ENCODE results near the gene CROCC2.

The CROCC2 gene

DNA sequence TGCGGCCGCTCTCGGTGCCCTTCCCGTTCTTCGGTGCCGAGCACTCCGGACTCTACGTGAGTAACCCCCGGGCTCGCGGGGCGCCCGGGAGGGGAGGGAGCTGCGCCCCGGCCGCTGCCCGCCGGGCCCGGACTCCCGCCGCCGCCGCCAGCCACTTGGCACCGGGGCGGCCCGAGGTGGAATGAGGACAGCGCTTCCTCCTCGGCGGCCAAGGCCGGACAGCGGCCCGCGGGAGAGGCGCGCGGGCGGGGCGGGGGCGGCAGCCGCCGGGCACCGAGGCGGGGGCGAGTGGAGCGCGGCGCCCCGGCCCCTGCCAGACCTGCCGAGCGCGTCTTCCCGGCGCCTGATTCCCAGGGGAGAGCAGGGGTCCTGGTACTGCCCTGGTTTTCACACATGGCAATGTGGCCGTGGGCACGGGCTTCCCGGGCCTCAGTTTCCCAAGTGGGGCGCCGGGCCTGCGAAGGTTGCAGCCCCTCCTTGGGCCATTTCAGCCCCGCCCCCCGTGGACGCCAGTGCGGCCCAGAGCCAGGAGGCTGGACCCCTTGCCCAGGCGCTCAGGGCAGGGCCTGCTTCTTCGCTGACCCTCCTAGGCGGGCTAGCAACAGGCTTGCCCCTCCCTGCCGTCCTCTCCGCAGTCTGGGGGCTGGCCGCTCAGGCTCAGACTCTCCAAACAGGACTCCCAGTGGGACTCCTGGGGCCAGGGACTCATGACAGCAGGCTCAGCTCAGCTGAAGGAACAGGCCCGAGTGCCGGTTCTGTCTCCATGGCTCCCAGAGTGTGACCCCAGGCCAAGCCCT lies 93.1 kb downstream of the CROCC2 start:
- in situ Hi-C loops (cut with HindIII; ENCODE audit: low pct_ligation_motif_present, low pct_unique_long_range_greater_than_20kb, low sequenced_read_pairs) = no loop called here
- DNase-seq = no peak

DNA sequence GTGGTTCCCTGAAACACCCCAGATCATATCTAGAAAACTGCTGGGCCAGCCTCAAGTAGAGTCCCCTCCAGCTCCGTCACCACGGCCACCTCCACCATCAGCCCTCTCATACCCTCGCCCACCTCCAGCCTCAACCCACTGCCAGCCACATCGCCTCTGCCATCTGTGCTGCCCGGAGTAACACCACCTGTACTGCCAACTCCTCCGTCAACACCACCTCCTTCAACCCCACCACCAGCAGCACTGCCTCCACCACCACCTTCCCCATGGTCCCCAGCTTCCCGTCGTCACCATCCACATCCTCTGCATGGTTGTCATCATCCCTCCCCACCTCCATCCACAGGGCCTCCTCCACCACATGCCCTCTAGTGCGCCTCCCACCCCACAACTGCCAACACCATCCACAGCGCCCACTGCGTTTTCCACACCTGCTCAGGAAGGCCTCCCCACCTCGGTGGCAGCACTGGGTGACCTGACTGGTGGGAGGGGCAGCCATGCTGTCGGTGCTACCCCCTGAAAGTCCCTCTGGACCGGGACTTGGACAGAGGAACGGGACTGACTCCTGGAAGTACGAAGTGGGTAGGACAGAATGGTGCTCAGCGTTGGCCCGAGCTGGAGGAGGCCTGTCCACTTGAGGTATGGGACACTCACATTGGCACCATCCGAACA lies 93.9 kb downstream of the CROCC2 start:
- in situ Hi-C loops (cut with HindIII; ENCODE audit: low pct_ligation_motif_present, low pct_unique_long_range_greater_than_20kb, low sequenced_read_pairs) = no loop called here
- DNase-seq = no peak

DNA sequence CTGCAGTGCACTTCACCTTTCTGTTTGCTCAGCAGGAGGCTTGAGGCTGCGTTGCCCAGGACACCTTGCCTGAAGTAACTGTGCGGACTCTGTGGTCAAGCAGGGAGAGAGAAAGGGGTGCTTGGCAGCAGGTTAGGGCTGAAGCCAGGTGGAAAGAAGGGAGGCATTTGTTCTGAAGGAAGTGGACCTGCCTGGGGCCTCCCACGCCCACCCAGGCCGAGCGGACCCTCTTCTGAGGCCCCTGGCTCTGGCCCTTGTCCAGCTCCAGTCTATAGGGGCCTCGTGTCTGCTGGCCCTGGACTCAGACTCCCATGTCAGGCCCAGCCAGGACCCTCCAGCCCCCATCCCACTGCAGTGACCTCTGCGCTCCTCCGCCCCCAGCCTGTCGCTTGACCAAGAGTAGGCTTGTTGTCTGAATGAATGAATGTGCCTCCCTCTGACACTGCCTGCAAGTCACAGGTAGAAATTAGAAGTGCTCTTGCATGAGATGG lies 94.7 kb downstream of the CROCC2 start:
- DNase-seq = no peak
- in situ Hi-C loops (cut with HindIII; ENCODE audit: low pct_ligation_motif_present, low pct_unique_long_range_greater_than_20kb, low sequenced_read_pairs) = no loop called here

DNA sequence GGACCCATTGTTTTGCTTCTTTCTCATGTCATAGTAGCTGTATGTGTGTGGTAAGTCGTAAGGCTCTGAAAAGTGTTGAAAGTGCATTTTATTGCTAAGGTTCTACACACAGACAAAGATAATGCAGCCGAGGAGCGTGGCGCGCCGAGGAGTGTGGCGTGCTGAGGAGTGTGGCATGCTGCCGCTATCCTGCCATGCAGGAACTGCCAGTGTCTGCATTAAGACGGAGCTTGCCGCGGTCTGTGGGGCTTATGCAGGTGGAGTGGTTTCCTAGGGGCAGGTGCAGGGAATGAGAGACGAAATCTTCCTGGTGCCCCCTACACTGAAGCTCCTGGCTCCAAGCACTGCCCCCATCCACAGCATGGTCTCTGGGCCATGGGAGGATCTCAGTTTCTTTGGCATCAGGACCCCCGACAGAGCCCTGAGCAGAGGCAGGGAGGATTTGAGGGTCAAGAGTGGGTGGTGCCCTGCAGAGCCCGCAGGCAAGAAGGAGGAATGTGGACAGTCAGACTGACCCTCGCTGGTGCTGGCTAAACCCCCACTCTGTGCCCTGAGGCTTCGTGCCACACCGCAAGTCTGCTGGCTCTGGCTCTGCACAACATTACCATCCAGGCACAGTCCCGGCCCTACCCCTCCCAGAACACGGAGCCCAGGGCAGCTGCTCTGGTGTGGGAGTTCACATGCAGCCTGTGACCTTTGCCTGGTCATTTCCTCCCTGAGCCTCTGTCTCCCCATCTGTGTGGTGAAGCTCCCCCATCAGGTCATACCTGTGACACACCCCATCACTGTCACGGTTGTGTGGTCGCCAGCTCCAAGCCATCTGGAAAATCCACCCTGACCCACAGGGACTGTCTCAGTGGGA lies 95.5 kb downstream of the CROCC2 start:
- DNase-seq = no peak
- in situ Hi-C loops (cut with HindIII; ENCODE audit: low pct_ligation_motif_present, low pct_unique_long_range_greater_than_20kb, low sequenced_read_pairs) = no loop called here

DNA sequence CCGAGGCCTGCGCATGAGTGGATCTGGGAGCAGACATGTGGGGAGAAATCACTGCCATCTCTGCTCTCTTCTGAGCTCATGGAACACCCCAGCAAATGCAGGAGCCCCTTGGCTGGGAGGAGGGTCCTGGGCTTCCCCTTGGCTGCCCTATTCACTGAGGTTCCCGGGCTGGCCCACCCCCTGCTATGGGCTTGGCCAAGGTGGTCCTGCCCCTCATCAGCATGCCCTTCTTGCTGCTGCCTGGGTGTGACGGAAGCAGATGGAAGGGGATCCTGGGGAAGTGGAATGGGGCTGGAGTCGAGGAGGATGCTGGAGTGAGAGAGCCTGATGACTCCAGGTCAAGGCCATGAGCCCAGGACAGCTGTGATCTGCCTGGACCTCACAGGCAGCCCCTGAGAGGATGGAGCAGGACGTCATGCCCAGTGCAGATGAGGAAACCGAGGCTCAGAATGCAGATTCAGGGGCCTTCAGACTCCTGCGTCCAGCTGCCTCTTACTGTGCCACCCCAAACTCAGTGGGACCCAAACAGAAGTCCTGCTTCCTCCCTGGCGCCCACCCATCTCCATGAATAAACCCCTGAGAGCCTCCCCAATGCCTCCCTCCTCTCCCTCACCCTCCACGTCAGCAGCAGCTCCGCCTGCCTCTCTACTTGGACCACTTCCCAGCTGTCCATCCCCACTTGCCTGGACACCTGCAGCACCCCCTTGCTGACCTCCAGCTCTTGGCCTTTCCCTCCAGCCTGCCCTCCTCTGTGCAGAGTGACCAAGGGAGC lies 96.3 kb downstream of the CROCC2 start:
- DNase-seq = no peak
- in situ Hi-C loops (cut with HindIII; ENCODE audit: low pct_ligation_motif_present, low pct_unique_long_range_greater_than_20kb, low sequenced_read_pairs) = no loop called here

DNA sequence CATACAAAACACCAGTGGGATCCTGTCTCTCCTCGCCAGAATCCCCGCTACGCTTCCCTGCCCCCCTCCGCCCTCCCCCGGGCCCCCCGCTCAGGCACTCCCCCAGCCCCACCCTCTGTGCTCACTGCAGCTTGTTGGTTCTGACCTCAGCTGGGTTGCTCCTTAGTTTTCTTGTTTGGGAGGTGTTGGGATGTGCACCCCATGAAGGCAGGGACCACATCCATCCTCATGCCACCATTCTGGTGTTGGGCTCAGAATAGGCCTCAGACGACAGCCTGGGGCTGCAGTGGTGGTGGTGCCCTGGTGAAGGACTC lies 96.9 kb downstream of the CROCC2 start:
- in situ Hi-C loops (cut with HindIII; ENCODE audit: low pct_ligation_motif_present, low pct_unique_long_range_greater_than_20kb, low sequenced_read_pairs) = no loop called here

DNA sequence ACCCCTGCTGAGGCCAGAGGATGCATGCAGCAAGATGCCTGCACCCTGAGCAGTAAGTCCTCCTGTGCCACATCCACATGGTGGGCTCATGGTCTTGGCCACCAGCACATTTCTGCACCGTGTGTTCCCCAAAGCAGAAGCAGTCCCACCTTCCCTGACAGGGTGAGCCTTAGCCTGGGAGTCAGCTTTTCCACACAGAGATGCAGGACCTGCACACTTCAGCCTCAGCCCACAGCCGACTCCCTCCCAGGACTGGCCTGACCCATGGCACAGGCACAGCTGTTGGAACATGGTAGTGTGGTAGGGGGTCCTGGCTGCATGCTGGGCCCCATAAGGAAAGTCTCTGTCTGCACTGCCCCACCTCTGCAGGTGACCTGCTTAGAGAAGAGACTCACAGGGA lies 97.2 kb downstream of the CROCC2 start:
- DNase-seq = no peak
- in situ Hi-C loops (cut with HindIII; ENCODE audit: low pct_ligation_motif_present, low pct_unique_long_range_greater_than_20kb, low sequenced_read_pairs) = no loop called here

More for the DNA sequence above, 96.9 kb downstream of the CROCC2 start:
- no peak for DNase-seq

DNA sequence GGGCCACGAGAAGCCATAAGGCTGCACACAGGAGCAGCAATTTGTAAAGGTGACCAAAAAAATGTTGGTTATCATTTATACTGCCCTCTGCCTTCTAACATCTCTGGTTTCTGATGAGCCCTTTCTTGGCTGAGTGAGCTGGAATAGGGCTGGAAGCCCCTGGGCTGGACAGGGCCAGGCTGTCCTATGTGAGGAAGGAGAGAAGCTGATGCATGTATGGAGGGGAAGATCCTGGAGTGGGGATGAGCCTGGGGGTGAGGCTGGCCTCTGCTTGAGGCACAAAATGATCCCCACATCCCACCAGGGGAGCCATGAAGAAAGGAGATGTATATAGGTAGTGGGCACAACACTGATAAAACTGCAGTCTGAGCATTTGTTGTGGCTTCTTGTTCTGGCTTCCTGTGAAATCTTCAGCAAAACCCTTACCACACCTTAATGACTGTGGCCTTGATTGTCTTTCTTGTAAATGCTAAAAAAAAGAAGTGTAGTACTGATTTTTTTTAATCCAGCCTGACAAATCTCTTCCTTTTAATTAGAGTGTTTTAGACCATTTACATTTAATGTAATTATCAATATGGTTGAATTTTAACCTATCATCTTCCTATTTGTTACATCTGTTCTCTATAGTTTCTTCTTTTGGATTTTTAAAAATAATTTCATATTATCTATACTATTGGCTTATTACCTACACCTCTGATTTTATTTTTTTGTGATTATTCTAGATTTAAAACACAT lies 97.9 kb downstream of the CROCC2 start:
- in situ Hi-C loops (cut with HindIII; ENCODE audit: low pct_ligation_motif_present, low pct_unique_long_range_greater_than_20kb, low sequenced_read_pairs) = no loop called here

DNA sequence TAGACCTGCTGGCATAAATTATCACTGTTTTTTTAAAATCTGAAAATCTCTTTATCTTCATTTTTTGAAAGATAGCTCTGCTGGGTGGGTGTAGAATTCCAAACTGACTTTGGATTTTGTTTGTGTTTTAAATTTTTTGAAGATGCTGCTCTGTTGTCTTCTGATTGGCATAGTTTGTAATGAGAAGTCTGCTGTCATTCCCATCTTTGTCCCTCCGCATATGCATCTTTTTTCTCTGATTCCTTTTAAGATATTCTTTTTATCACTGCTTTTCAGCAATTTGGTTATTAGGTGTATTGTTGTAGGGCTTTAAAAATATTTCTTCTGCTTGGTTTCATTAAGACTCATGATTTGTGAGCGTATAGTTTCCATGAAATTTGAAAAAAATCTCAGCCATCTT lies 99.4 kb downstream of the CROCC2 start:
- in situ Hi-C loops (cut with HindIII; ENCODE audit: low pct_ligation_motif_present, low pct_unique_long_range_greater_than_20kb, low sequenced_read_pairs) = no loop called here
- no peak for DNase-seq

More for the DNA sequence above, 97.9 kb downstream of the CROCC2 start:
- DNase-seq = no peak

DNA sequence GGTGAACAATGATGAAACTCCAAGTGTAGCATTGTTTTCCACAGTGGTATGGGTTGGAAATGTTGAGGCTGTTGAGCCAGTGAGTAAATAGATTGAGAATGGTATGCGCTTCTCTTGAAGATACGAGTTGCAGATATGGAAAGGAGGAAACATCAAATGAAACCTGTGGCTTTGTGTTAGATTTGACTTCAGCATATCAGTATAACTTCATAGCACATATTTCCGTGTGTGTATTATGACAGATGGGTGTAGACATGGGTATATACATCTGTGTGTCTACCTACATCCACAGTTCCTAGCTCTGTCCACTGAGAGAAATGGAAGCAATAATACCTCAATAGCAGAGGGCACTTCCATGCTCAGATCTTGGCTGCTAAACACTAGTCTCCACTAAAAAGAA lies 100.3 kb downstream of the CROCC2 start:
- DNase-seq = no peak
- in situ Hi-C loops (cut with HindIII; ENCODE audit: low pct_ligation_motif_present, low pct_unique_long_range_greater_than_20kb, low sequenced_read_pairs) = no loop called here

DNA sequence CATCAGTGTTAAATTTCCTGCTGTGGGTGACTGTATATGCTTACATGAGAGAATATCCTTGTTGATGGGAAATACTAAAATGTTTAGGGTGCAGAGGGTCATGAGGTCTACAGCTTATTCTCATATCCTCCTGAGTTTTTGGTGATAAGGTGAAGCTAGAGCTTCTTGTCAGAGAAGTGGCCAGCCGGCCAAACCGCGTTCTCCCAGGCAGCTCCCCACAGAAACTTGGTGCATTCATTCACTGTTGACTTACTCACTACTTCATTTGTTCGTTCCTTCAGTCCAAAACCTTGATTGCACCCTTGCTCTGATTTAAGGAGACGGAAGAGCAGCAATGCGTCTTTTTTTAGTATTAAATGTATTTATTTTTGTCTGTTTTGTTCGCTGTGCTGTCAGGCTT lies 101.0 kb downstream of the CROCC2 start:
- in situ Hi-C loops (cut with HindIII; ENCODE audit: low pct_ligation_motif_present, low pct_unique_long_range_greater_than_20kb, low sequenced_read_pairs) = no loop called here
- no peak for DNase-seq

DNA sequence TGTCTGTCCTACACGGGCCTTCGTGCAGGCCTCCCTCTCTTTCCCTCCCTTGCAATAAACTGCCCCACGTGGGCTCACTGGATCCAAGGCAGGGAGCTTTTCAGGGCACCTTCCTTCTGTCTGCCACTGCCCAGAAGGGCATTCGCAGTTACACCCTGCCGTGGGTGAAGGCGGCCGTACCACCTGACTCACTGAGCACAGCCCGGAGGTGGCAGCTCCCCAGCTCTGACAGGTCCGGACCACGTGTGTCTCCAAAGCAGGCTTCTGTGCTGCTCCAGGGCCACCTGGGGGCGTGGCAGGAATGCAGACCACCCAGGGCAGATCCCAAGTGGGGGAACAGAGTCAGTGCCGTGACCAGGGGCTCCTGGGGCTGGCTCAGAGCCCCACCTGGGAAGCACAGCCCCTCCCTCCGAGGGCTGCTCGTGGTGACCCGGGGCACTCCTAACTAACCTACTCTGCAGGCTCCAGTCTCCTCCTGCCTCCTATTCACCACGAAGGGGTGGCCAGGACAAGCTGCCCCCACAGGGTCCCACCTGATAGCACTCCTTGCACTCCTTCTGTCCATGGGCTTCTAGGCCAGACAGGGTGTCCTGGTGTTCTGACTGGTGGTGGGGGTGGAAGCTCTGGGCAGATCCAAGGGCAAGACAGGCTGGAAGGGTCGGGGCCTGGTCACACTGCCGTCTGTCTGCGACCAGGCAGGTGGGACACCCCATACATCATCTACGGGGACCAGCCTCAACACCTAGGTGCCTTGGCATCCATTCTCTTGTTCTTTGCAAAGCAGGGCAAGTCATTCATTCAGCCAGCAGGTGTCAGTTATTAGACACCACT lies 102.0 kb downstream of the CROCC2 start:
- DNase-seq = no peak
- in situ Hi-C loops (cut with HindIII; ENCODE audit: low pct_ligation_motif_present, low pct_unique_long_range_greater_than_20kb, low sequenced_read_pairs) = no loop called here

DNA sequence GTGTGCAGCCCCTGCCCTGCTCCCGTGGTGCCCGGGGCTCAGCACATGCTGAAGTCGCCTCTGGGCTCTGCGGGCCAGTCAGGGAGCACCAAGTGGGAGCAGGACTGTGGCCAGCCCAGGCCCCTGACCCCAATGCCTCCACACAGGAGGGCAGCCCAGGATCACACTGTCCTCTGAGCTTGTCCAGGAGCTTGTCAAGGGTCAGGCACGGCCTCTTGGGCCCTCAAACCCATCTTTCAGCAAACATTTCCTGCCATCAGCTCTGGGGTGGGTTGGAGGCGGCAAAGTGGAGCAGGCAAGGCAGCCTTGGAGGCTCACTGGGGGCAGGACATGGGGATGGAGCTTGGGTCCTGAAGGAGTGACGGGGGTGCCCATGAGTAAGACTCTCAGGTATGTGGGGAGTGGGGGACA lies 102.6 kb downstream of the CROCC2 start:
- in situ Hi-C loops (cut with HindIII; ENCODE audit: low pct_ligation_motif_present, low pct_unique_long_range_greater_than_20kb, low sequenced_read_pairs) = no loop called here
- no peak for DNase-seq

DNA sequence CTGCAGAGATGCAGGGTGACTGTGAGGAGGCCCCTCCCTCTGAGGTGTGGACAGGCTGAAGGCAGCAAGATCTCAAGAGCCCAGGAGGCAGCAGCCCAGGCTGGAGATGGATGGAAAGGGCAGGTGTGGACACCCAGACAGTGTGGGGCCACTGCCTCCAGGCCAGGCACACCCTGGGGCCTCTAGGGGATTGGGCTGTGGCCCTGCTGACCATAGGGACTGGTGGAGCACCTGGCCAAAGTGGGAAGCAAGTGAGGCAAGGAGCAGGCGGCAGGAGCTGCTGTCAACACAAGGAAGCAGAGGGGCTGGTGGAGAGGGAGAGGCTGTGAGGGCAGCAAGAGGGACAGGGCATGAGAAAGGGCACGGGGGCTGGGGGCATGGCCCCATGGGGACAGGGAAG lies 103.1 kb downstream of the CROCC2 start:
- no peak for DNase-seq
- in situ Hi-C loops (cut with HindIII; ENCODE audit: low pct_ligation_motif_present, low pct_unique_long_range_greater_than_20kb, low sequenced_read_pairs) = no loop called here

DNA sequence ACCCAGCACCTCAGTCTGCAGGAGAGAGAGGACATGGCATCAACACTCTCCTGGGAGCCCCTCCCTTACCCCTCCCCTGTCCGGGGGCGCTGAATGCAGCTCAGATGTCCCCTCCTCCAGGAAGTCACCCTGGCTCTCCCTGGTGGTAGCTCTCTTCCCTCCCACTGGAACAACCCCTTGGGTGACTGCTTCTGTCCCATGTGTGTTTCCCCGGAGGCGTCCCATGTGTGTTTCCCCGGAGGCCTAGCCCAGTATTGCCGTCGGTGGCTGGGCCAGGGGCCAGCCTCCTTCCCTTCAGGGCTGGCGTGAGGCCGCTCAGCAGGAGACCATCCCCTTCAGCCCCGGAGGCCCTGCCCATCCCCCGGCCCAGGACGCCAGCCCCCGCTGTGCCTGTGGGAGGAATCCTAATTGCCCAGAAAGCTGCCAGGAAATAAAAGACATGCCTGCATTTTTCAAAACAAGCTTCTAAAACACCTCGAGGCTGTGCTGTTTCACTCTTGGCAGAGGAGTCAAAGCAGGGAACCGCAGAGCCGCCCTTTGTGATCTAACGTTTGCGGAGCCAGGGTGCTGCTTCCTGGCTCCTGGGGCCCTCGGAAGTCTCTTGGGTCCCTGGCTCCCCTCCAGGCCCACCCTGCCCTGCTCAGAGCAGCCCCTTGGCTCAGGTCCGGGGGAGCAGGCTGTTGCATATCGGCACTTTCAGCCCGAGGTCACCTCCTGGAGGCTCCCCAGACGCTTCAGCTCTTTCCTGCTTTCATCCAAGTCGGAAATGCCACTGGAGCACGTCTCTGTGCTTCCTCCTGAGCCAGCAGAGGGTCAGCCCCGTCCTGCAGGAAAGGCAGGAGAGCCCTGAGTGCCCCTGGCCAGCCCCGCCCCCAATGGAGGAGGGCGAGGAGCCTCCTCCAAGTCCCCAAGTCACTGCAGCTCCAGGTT lies 103.7 kb downstream of the CROCC2 start:
- in situ Hi-C loops (cut with HindIII; ENCODE audit: low pct_ligation_motif_present, low pct_unique_long_range_greater_than_20kb, low sequenced_read_pairs) = no loop called here
- no peak for DNase-seq

DNA sequence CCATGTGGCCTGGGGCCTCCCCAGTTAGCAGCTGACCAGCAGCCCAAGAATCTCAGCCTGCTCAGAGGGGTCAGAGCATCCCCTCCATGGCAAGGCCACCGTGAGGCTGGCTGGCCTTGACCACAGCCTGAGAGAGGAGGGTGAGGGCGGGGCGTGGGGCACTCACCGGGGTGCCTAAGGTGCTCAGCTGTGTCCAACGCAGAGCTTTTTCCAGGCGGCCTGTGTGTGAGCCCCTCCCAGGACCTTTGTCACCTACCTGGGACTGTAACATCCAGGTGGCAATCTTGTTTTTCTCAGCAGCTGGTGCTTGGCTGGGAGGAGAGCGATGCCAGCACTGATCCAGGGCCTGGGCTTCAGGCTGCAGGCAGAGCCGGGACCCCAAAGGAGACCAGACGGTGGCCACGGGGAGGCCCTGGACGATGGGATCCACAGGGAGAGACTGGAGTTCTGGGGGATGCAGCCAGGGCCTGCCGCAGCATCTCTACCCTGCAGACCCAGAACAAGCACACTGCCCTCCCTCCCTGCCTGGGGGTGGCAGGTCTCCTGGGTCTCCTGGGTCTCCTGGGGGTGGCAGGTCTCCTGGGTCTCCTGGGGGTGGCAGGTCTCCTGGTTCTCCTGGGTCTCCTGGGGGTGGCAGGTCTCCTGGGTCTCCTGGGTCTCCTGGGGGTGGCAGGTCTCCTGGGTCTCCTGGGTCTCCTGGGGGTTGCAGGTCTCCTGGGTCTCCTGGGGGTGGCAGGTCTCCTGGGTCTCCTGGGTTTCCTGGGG lies 104.6 kb downstream of the CROCC2 start:
- no peak for DNase-seq
- in situ Hi-C loops (cut with HindIII; ENCODE audit: low pct_ligation_motif_present, low pct_unique_long_range_greater_than_20kb, low sequenced_read_pairs) = no loop called here

Data from ACHN (cell line).